ENCODE measurements around the gene POU5F1. TPM values are rescaled to one million over a fixed set of nuclear protein-coding genes. Genes with fewer than 3 reads are reported as not detected.

POU5F1 gene
- total and polyA plus RNA-seq, 9 of the 15 experiments (the other 6 are each of a cell fraction or from before 2014, with no cell fraction given) = 0.06 to 2.0 (median 0.10) TPM; not detected in 6

GRCh38 chr6:31197559-31198305, 27.2 kb upstream of the POU5F1 start (continued):
- TF ChIP-seq EP400 (IDR thresholded peaks at IDR 0.05) (peak; percentile 88), SMAD2 (IDR thresholded peaks at IDR 0.05; ENCODE audit: low read depth, low read length) (no peak), RERE (CRISPR knock-in tag; IDR thresholded peaks at IDR 0.05; ENCODE audit: borderline replicate concordance) (no peak), MEIS2 (IDR thresholded peaks at IDR 0.05; ENCODE audit: partially characterized antibody) (peak; percentile 86), BCL6 (CRISPR knock-in tag; IDR thresholded peaks at IDR 0.05) (no peak), THRAP3 (IDR thresholded peaks at IDR 0.05; ENCODE audit: borderline replicate concordance) (no peak), DNMT1 (IDR thresholded peaks at IDR 0.05) (no peak), TOE1 (IDR thresholded peaks at IDR 0.05; ENCODE audit: borderline replicate concordance) (no peak; the same call in 1 of the 2 replicates), TOE1 (CRISPR knock-in tag; IDR thresholded peaks at IDR 0.05; ENCODE audit: borderline replicate concordance, low read depth) (no peak), PCBP2 (IDR thresholded peaks at IDR 0.05; ENCODE audit: low read depth, low read length, poor library complexity, severe bottlenecking) (no peak), GABPA (tag; conservative IDR thresholded peaks at IDR 0.05; ENCODE audit: low read depth) (peak; percentile 82), NFXL1 (CRISPR knock-in tag; IDR thresholded peaks at IDR 0.05) (no peak), NCOR1 (IDR thresholded peaks at IDR 0.05) (peak; percentile 57; the same call in 1 of the 2 replicates), KLF6 (CRISPR knock-in tag; IDR thresholded peaks at IDR 0.05; ENCODE audit: borderline replicate concordance) (no peak; the same call in 1 of the 2 replicates), ZNF282 (CRISPR knock-in tag; IDR thresholded peaks at IDR 0.05) (no peak), THAP12 (CRISPR knock-in tag; IDR thresholded peaks at IDR 0.05) (no peak), ZNF280B (CRISPR knock-in tag; IDR thresholded peaks at IDR 0.05) (no peak)
